Erythroblast (primary cell): ENCODE results near the gene MAS1L.

ENCODE experiments used
- GATA1 ChIP-seq: IDR thresholded peaks from 2 replicates; pipeline ENCODE4 v1.6.1; 2011; ENCODE audit warnings: low read depth, mild to moderate bottlenecking, control low read depth, low read length, moderate library complexity
- POLR2A ChIP-seq: IDR thresholded peaks from 2 replicates; pipeline ENCODE4 v1.6.1; 2011; ENCODE audit warnings: mild to moderate bottlenecking, low read length

DNA sequence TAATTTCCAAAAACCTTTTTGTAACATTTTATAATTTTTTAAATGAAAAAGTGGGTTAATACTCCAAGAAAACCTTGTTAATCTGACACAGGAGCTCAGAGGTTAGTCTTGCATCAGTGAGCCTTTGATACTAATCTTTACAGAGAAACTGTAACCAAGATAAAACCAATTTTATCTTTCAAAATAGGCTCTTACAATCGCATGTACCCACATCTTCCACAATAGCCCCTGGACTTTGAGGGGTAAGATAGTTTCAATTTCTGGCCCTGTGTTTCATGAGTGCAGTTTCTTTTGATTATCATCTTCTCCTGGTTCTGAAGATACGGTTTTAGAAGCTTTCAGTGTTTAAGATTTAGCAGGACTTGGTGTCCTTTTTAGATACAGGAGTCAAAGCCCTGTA lies 34.5 kb upstream of the MAS1L start:
- TF ChIP-seq POLR2A (no peak), GATA1 (no peak)
